ENCODE data around the gene GPR146.

GPR146 gene

DNA sequence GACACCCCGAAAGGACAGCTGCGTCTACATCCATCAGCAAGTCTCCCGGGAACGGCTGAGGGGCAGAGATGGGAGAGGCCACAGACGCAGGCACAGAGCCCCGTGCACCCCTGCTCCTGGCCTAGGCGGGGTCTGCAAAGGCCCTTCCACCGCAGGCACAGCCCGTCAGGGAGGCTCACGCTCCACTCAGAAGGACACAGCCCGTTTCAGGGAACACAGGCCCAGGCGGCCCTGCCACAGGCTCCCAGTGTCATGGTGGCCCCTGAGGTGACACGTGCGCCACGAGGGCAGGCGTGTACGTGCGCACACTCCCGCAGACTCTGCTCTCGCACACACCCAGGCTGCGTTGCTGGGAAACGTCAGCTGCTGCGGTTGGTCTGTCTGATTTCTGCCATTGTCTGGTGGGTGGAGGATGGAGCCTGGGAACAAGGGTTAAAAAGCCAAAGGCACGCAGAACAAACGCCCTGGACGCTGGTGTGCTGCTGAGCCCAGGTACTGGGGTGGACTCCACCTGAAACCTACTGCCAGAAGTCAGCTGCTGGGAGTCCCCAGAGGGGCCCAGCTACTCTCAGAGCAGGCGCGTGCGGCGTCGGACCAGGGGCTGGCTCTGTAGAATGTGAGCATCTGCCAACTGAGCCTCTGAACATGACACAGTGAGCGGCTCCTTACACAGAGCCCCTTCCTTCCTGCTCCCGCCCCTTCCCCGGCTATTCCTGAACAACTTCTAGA, 56.7 kb downstream of the GPR146 start:
- 84% methylated on average over 34 of the region's 34 CpGs for WGBS

DNA sequence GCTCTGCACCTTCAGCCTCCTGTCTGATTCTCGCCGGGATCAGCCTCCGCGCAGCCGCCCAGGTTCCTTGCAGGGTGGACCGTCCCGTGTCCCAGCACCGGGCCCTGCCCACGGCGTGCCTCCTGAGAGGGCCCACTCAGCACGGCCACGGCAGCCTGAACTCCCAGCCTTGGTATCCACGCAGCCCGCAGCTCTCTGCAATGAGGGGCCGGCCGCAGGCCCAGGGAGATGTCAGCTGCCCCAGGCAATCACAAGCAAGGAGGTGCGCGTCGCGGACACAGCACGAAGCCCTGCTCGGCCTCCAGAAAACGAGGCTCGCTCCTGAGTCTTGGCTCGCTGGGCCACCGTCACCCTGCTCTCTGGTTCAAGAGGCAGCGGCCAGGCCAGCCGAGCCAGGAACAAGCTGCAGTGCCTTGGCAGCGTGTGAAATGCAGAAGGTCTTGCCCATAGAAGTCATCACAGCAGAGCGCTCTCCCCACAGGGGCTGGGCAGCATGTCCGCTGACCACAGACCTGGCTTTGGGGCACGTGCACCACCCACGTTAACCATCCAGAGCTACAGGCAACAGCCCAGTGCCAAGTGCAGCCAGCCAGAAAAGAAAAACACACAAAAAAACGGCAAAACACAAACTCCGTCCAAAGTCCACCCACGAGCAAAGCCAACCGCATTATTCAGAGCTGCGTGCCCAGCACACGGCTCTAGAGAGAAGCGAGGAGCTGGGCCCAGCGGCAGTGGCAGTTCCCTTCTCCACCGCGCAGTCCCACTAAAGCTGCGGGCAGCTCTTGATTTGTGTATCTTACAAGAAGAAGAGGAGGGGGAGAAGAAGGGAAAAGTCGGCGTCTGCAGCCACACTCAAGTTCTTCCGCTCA, 57.5 kb downstream of the GPR146 start:
- no peak overlapping the region for H3K4ac ChIP-seq (ENCODE audit: low read depth in 1 of 2, low read length in 2 of 2)
- no peak overlapping the region for H2AFZ ChIP-seq (ENCODE audit: low read depth, low read length)
- H3K18ac ChIP-seq (ENCODE audit: low read depth in 1 of 2, low read length in 2 of 2) = no peak overlapping the region
- H3K14ac ChIP-seq (ENCODE audit: low read length in 2 of 2) = no peak overlapping the region
- peaks cover 36% of the 10 kb centered on the region for H3K4me1 ChIP-seq (ENCODE audit: control insufficient read depth, insufficient read depth, low read depth, low read length)
- peak overlapping the region; percentile 45 for H4K8ac ChIP-seq (ENCODE audit: low read length)
- H3K27ac ChIP-seq (ENCODE audit: low read length, poor library complexity, severe bottlenecking) = no peak overlapping the region
- H3K23ac ChIP-seq (ENCODE audit: low read length in 2 of 2) = no peak overlapping the region
- no peak overlapping the region for H2BK5ac ChIP-seq (ENCODE audit: low read depth, low read length, poor library complexity, severe bottlenecking)
- H3K36me3 ChIP-seq (ENCODE audit: control insufficient read depth in 1 of 2, insufficient read depth in 2 of 2, low read depth in 1 of 2, low read length in 2 of 2) = peaks cover 6 to 59% of the 10 kb centered on the region in 2 experiments
- H2BK12ac ChIP-seq (ENCODE audit: low read length in 2 of 2) = no peak overlapping the region
- no peak overlapping the region for H3K9ac ChIP-seq (ENCODE audit: low read length)
- no peak overlapping the region for H3K4me2 ChIP-seq (ENCODE audit: low read length, poor library complexity, severe bottlenecking)
- H2BK120ac ChIP-seq (ENCODE audit: low read depth, low read length) = no peak overlapping the region
- DNase-seq = no peak
- peak overlapping the region; percentile 18 for H4K91ac ChIP-seq (ENCODE audit: low read length)
- no peaks in the 10 kb centered on the region for H3K27me3 ChIP-seq (ENCODE audit: control insufficient read depth in 1 of 2, insufficient read depth in 1 of 2, low read length in 2 of 2)
- no peaks in the 10 kb centered on the region for H3K9me3 ChIP-seq (ENCODE audit: control insufficient read depth, low read length)
- H3K4me3 ChIP-seq (ENCODE audit: insufficient read depth in 1 of 2, low read depth in 1 of 2, low read length in 2 of 2) = no peak overlapping the region
- H3K79me1 ChIP-seq (replicated peaks; ENCODE audit: low read length, poor library complexity, severe bottlenecking) = peaks cover 60% of the 10 kb centered on the region
- H2AK5ac ChIP-seq (ENCODE audit: low read length, severe bottlenecking) = no peak overlapping the region
- H2BK15ac ChIP-seq (ENCODE audit: low read depth, poor library complexity, severe bottlenecking) = no peak overlapping the region
- 95% methylated on average over 47 of the region's 47 CpGs for WGBS

More for the DNA sequence above, 56.7 kb downstream of the GPR146 start:
- H3K23ac ChIP-seq (ENCODE audit: low read length in 2 of 2) = peak overlapping the region in 1 of 2 experiments; percentile 89
- DNase-seq = no peak
- H3K36me3 ChIP-seq (ENCODE audit: control insufficient read depth in 1 of 2, insufficient read depth in 2 of 2, low read depth in 1 of 2, low read length in 2 of 2) = peaks cover 6 to 54% of the 10 kb centered on the region in 2 experiments
- H2BK5ac ChIP-seq (ENCODE audit: low read depth, low read length, poor library complexity, severe bottlenecking) = no peak overlapping the region
- H3K27ac ChIP-seq (ENCODE audit: low read length, poor library complexity, severe bottlenecking) = no peak overlapping the region
- H4K8ac ChIP-seq (ENCODE audit: low read length) = peak overlapping the region; percentile 54
- no peak overlapping the region for H2BK120ac ChIP-seq (ENCODE audit: low read depth, low read length)
- H3K9ac ChIP-seq (ENCODE audit: low read length) = no peak overlapping the region
- H4K91ac ChIP-seq (ENCODE audit: low read length) = peak overlapping the region; percentile 36
- H2BK12ac ChIP-seq (ENCODE audit: low read length in 2 of 2) = peak overlapping the region in 1 of 2 experiments; percentile 29
- H3K4ac ChIP-seq (ENCODE audit: low read depth in 1 of 2, low read length in 2 of 2) = peak overlapping the region in 1 of 2 experiments; percentile 65
- peaks cover 34% of the 10 kb centered on the region for H3K4me1 ChIP-seq (ENCODE audit: control insufficient read depth, insufficient read depth, low read depth, low read length)
- no peak overlapping the region for H3K18ac ChIP-seq (ENCODE audit: low read depth in 1 of 2, low read length in 2 of 2)
- no peak overlapping the region for H2AFZ ChIP-seq (ENCODE audit: low read depth, low read length)
- H3K14ac ChIP-seq (ENCODE audit: low read length in 2 of 2) = peak overlapping the region in 1 of 2 experiments; percentile 49
- no peak overlapping the region for H2AK5ac ChIP-seq (ENCODE audit: low read length, severe bottlenecking)
- no peak overlapping the region for H2BK15ac ChIP-seq (ENCODE audit: low read depth, poor library complexity, severe bottlenecking)
- H3K27me3 ChIP-seq (ENCODE audit: control insufficient read depth in 1 of 2, insufficient read depth in 1 of 2, low read length in 2 of 2) = no peaks in the 10 kb centered on the region
- no peaks in the 10 kb centered on the region for H3K9me3 ChIP-seq (ENCODE audit: control insufficient read depth, low read length)
- H3K4me2 ChIP-seq (ENCODE audit: low read length, poor library complexity, severe bottlenecking) = no peak overlapping the region
- H3K4me3 ChIP-seq (ENCODE audit: insufficient read depth in 1 of 2, low read depth in 1 of 2, low read length in 2 of 2) = no peak overlapping the region
- peaks cover 60% of the 10 kb centered on the region for H3K79me1 ChIP-seq (replicated peaks; ENCODE audit: low read length, poor library complexity, severe bottlenecking)

DNA sequence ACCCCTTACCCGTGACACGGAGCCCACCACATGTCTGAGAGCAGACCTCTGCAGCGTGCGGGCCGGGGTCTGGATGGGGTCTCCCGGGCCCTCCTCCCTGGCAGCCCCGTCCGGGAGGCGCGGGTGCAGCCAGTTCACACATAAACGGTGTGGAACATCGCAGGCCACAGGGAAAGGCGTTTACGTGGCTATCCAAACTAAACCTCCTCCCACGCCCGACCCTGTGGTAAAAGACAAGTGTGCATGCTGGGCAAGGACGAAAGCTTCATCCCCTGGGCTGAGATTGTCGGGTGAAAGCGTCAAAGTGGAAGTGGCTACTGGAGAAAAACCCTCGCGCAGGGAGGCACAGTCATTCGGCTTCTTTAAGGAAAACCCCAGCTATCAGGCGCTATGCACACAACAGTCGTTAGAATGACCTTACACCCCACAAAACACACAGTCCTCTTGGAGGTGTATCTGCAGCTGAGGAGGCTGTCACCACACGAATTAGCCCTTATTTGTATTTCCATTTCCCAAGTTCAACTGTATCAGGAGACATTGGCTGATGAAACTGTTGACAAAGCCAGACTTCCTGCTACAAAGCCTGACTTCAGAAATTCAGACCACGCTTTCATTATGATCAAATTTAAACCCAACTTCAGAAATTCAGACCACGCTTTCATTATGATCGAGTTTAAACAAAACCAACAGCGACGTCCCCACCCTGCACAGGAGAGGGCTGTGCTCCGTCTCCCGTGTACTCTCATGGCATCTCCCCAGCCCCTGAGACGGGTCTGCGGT, 58.9 kb downstream of the GPR146 start:
- H2AK5ac ChIP-seq (ENCODE audit: low read length, severe bottlenecking) = no peak overlapping the region
- no peak overlapping the region for H2BK15ac ChIP-seq (ENCODE audit: low read depth, poor library complexity, severe bottlenecking)
- WGBS = 94% methylated on average over 34 of the region's 34 CpGs
- H3K27me3 ChIP-seq (ENCODE audit: control insufficient read depth in 1 of 2, insufficient read depth in 1 of 2, low read length in 2 of 2) = no peaks in the 10 kb centered on the region
- H3K4me2 ChIP-seq (ENCODE audit: low read length, poor library complexity, severe bottlenecking) = no peak overlapping the region
- H2BK120ac ChIP-seq (ENCODE audit: low read depth, low read length) = no peak overlapping the region
- H3K4ac ChIP-seq (ENCODE audit: low read depth in 1 of 2, low read length in 2 of 2) = no peak overlapping the region
- H3K9ac ChIP-seq (ENCODE audit: low read length) = no peak overlapping the region
- H3K27ac ChIP-seq (ENCODE audit: low read length, poor library complexity, severe bottlenecking) = no peak overlapping the region
- peaks cover 4 to 55% of the 10 kb centered on the region in 2 experiments for H3K36me3 ChIP-seq (ENCODE audit: control insufficient read depth in 1 of 2, insufficient read depth in 2 of 2, low read depth in 1 of 2, low read length in 2 of 2)
- peaks cover 37% of the 10 kb centered on the region for H3K4me1 ChIP-seq (ENCODE audit: control insufficient read depth, insufficient read depth, low read depth, low read length)
- H4K8ac ChIP-seq (ENCODE audit: low read length) = no peak overlapping the region
- no peak overlapping the region for H4K91ac ChIP-seq (ENCODE audit: low read length)
- H3K9me3 ChIP-seq (ENCODE audit: control insufficient read depth, low read length) = no peaks in the 10 kb centered on the region
- H2AFZ ChIP-seq (ENCODE audit: low read depth, low read length) = no peak overlapping the region
- H3K4me3 ChIP-seq (ENCODE audit: insufficient read depth in 1 of 2, low read depth in 1 of 2, low read length in 2 of 2) = no peak overlapping the region
- peaks cover 58% of the 10 kb centered on the region for H3K79me1 ChIP-seq (replicated peaks; ENCODE audit: low read length, poor library complexity, severe bottlenecking)
- H3K18ac ChIP-seq (ENCODE audit: low read depth in 1 of 2, low read length in 2 of 2) = no peak overlapping the region
- H3K23ac ChIP-seq (ENCODE audit: low read length in 2 of 2) = no peak overlapping the region
- no peak overlapping the region for H2BK5ac ChIP-seq (ENCODE audit: low read depth, low read length, poor library complexity, severe bottlenecking)
- no peak overlapping the region for H2BK12ac ChIP-seq (ENCODE audit: low read length in 2 of 2)
- DNase-seq = no peak
- no peak overlapping the region for H3K14ac ChIP-seq (ENCODE audit: low read length in 2 of 2)
